Sigmoid colon (tissue), 4 donors: ENCODE results near the gene SH3TC1.

Experiments
- CTCF ChIP-seq, 4 experiments: fragments of 450-650 bp in 3 of 4; fragments of 200-600 bp in 1 of 4; IDR thresholded peaks; one replicate each; pipeline ENCODE4 v1.5.1; 2016 to 2019; ENCODE audit warnings: antibody characterized with exemption in 4 of 4, mild to moderate bottlenecking in 3 of 4, moderate library complexity in 2 of 4
- EP300 ChIP-seq, 4 donors: sonication (generic); formaldehyde crosslinking; IDR thresholded peaks; one replicate each; pipeline ENCODE4 v1.6.1; 2017; ENCODE audit warnings: antibody characterized with exemption in 4 of 4
- POLR2A ChIP-seq, 2 donors: fragments of 450-650 bp; IDR thresholded peaks; one replicate each; pipeline ENCODE4 v1.6.1; 2016; ENCODE audit warnings: antibody characterized with exemption in 2 of 2, mild to moderate bottlenecking in 2 of 2, moderate library complexity in 2 of 2
- POLR2AphosphoS5 ChIP-seq, 4 donors: sonication (generic); formaldehyde crosslinking; IDR thresholded peaks; one replicate each; pipeline ENCODE4 v1.6.1; 2017; ENCODE audit warnings: antibody characterized with exemption in 4 of 4

DNA sequence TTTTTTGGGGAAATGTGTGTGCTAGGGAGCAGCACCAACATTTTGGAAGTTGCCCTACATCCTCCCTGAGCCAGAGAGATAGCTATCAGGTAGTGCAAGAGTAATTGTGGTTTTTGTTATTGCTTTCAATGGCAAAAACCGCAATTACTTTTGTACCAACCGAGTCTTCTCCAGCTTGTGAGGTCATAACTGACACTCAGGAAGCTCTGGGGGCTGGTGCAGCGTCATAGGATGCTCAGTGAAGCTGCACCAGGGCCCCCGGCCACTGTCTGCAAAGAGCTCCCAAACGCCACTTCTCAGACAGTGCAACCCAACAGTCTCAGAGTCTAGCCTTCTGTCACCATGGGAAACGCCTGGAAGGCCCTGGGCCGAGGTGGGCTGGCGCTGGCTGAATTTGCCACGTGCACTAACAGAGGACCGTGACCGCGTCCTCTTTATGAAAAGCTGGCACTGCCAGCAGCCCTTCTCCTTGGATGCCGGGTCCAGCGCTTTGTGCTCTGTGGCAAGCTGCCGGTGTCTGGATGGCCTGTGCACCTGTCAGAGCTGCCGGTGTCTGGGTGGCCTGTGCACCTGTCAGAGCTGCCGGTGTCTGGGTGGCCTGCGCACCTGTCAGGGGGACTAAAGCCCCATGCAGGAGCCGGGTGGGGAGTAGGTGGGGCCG, 19.4 kb downstream of the SH3TC1 start:
- no peak for TF ChIP-seq POLR2A (IDR thresholded peaks at IDR 0.05)
- no peak for TF ChIP-seq CTCF (IDR thresholded peaks at IDR 0.05)
- TF ChIP-seq EP300 (IDR thresholded peaks at IDR 0.05) = no peak
- TF ChIP-seq POLR2AphosphoS5 (IDR thresholded peaks at IDR 0.05) = no peak
